Middle frontal gyrus (tissue), 1 donor: ENCODE measurements around the gene ZFR2.
"Not testable (repeated sequence)": the region's sequence is repeated elsewhere in the genome, so short reads cannot be mapped to it uniquely, and the experiment has no call there.

Experiments
- DNase-seq: peaks from one replicate; pipeline ENCODE4 v3.0.0-alpha.2; 2015; ENCODE audit warnings: low spot score; ENCODE audit errors: extremely low spot score

Gene ZFR2

DNA sequence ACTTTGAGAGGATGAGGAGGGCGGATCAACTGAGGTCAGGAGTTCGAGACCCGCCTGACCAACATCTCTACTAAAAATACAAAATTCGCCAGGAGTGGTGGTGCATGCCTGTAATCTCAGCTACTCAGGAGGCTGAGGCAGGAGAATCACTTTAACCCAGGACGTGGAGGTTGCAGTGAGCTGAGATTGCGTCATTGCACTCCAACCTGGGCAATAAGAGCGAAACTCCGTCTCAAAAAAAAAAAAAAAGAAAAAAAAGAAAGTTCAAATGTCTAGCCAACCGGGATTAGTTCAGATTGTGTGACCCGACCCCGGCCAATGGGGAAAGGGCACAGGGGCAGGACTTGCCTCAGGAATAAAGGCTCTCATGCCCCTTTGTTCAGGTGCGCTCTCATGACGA, 5.9 kb upstream of the ZFR2 start:
- not testable (repeated sequence) for DNase-seq

DNA sequence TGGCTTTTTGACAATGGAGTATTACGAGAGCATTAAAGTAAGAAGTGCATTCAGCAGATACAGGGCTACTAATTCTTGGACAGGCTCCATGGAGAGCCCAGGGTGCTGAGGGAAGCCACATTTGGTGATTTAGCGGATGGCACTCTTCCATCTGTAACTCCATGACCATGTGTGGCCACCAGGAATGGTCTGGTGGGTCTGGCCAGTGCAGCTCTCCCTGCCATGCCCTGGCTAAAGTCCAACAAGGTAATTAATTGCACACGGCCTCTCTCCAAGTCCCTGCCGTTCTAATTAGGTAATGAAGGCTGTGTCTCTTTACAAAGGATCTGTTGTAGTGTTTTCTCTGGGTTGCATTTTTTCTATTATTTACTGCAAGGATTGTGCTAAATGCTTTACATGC, 4.3 kb upstream of the ZFR2 start:
- DNase-seq: no peak

DNA sequence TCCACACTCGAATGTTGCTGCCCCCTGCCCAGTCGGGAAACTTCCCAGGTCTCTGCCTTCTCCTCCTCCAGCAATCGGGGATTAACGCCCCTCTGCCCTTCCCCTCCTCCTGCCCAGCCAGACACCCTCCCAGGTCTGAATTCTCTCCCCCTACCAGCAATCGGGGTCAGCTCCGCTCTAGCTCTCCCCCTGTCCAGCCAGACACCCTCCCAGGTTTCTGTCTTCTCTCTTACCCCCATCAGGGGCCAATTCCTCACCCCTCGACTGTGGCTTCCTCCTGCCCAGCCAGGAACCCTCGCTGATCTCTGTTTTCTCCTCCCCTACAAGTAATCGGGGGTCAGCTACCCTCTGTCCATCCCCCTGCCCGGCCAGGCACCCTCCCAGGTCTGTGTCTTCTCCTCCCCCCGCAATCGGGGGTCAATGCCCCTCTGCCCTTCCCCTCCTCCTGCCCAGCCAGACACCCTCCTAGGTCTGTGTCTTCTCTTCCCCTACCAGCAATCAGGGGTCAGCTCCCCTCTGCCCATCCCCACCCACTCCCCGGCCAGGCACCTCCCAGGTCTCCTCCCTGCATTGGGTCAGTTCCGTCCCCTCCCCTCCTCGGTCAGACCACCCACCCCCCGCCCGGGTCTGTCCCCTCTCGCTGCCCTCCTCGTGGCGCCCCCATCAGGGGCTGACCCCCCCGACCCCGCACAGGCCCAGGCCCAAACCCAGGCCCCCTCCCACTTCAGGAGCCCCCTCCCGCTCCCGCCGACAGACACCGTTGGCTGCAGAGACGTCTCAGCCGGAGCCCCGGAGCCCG, 668 bp downstream of the ZFR2 start:
- no peak for DNase-seq

DNA sequence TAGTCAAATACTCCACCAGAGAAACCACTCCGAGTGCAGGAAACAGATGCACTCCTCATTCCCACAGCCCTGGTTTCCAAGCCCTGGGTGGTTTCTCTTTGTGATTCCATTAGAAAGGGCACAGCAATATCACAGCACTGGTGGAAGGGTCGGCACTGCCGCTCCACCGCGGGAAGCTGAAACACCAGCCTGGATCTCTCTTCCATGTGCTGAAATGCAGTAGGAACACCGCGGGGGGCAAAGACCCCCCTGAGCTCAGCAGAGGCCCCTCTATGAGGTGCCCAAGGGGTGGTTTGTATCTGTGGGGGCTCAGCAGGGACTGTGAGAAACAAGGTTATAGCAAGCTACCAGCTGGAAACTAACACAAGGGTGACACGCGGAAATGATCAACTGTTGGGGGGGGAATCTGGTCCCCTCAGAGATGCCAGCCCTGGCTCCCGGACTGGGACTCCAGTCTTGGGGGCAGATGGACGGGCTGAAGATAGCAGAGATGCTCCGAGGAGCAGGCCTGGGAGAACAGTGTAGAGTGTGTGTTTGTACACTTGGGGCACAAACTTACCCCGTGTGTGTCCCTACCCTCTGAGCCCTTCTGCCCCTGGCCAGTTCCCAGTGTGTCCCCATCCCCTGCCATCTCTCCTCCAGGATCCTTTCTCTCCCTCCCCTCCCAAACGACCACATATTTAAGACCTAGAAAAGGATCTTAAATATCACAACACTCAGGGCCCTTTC, 1.8 kb downstream of the ZFR2 start:
- no peak for DNase-seq

DNA sequence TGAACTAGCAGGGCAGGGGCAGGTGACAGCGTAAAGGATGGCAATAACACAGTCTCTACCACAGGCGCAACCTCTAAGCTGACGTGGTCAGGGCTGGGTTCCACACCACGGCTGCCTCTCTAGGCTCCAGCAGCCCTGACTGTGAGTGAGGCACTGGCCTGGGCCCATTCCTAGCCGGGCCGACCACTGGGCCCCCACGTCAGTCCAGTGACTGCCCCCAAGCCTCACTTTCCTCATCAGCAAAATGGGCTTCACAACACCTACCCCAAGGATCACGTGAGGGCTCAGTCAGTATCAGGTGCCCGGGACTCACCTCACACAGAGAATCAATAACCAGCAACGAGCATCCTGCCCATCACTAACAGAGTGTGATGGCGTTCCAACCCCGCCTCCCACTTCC, 5.2 kb downstream of the ZFR2 start:
- no peak for DNase-seq

DNA sequence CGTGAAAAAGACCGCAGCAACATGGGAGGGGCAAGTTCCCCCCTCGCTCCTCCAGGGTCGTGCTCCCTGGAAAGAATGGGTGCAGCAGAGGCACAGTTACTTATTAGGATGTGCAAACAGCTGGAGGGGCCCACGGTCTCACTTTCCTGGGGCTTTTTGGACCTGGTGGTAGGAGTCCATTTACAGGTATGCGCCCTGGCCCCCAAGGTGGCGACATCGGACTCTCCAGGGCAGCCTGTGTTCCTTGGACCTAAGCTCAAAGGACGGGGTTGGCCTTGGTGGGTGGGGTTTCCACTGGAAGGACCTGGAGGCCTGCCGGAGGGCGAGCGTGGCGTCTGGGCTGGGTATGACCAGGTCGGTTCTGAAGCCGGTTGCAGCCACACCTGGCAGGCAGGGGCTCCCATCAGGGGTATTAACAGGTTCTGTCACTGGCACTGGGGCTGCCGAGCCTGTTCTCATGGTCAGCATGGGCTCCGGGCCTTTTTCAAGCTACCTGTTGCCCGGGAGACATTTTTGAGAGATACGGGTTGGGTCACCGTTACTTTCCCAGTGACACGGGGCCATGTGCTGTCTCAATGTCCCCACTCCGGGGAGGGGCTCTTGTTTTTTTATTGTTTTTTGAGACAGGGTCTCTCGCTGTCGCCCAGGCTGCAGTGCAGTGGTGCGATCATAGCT, 5.9 kb downstream of the ZFR2 start:
- no peak for DNase-seq

DNA sequence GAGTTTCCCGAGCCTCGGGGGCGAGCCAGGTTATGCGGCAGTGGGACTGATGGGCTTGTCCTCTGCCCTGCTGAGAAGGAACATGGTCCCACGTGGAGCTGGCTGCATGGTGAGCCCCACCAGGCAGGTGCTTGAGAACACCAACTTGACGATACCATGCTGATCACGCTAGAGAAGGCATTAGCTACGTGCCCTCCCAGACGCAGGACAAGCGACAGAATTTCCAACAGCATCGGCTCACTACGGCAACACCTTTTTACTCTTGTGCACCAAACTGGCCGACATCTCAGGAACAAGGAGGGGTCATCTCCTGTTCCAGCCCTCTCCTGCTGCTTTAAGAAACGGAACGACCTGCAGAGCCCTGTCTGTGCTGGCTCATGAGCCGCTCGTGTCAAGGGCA, 8.3 kb downstream of the ZFR2 start:
- DNase-seq: no peak

DNA sequence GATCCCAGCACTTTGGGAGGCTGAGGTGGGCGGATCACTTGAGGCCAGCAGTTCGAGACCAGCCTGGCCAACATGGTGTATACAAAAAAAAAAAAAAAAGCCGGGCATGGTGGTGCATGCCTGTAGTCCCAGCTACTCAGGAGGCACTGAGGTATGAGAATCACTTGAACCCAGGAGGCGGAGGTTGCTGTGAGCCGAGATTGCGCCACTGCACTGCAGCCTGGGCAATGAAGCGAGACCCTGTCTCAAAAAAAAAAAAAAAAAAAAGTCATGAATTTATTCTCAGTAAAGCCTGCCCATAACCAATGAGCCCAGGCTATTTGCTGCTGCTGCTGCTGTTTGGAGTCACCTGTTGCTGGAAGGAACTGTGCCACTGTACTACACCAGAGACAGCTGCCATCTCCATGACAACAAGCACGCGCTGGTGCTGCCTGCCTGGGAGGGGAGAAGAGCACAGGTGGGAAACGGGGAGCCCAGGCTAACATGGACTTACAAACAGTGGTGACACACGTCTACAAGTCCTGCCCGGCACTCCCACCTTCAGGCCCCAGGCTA, 11.3 kb downstream of the ZFR2 start:
- no peak for DNase-seq

DNA sequence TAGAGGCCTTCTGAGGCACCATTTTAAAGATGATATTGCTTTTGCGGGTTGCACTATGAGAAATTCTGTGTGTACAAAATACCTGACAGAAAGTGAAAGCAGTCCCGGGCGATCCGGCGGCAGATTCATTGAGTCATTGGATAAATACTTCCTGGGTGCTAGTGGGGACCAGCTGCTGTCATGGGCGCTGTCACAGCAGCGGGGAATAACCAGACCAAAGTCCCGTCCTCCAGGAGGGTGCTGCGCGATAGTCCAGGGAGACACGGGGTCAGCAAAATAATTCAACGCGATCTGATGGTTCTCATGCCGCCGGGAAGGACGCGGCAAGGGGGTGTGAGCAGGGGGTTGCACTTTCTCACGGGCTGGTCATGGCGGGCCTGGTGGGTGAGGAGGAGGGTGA, 13.5 kb downstream of the ZFR2 start:
- DNase-seq: no peak

DNA sequence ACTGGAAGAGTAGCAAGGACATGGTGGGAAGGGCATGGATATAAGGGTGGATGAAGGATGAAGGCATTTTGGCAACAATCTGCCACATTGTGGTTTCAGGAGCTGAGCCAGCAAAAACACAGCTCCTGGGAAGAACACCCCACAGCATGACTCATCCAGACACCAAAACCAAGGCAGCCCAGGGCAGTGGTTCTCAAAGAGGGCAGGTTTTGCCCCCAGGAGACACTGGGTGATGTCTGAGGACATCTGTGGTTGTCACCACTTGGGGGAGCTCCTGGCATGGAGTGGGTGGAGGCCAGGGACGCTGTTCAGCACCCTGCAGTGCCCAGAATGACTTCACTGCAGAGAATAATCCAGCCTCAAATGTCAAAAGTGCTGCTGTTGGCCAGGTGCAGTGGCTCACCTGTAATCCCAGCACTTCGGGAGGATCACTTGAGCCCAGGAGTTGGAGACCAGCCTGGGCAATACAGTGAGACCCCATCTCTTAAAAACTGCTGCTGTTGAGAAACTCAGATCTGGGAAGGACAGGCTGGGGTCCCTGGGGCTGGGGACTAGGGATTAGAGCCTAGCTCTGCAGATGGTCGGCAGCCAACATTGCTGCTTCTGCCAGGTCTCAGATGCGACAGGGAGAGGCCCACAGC, 16.1 kb downstream of the ZFR2 start:
- DNase-seq: no peak

DNA sequence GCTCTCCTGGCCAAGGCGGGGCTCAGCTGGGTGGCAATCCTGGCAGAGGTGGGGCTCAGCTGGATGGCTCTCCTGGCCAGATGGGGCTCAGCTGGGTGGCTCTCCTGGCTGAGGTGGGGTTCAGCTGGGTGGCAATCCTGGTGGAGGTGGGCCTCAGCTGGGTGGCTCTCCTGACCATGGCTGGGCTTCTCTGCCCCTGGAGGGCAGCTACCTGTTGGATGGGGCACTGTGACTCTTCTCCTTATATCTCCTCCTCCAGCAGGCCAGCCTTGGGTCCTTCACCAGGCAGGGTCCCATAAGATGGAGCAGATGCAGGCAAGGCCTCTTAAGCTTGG, 16.7 kb downstream of the ZFR2 start:
- no peak for DNase-seq

DNA sequence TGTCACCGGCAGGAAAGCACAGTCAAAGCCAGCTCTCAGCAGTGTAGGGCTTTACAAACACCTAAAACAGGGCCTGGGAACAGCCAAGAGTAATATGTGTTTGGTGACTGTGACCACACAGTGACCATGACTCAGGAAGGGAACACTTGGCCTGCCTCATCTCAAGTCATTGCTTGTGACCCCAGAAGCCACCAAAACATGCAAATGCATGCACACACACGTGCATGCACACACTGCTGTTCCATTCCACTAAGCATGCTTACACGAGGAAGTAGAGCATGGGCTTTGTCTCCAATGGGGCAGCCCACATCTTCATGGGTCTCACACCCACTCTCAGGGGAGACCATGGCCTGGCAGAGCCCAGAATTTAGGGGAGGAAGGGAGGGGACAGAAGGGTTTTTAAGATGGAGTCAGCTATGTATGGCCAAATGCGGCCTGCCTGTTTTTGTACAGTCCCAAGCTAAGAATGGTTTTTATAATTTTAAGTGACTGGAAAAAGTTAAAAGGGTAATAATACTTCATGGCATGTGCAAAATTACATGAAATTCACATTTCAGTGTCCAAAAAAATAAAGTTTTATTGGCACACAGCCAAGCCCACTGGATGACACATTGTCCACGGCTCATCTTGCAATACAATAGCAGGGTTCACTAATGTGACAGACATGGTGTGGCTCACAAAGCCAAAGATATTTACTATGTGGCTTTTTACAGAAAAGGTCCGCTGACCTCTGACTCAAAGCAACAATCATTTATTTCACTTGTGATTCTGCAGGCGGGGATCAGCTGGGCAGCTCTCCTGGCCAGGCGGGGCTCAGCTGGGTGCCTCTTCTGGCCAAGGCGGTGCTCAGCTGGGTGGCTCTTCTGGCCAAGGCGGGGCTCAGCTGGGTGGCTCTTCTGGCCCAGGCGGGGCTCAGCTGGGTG, 17.3 kb downstream of the ZFR2 start:
- DNase-seq: no peak

DNA sequence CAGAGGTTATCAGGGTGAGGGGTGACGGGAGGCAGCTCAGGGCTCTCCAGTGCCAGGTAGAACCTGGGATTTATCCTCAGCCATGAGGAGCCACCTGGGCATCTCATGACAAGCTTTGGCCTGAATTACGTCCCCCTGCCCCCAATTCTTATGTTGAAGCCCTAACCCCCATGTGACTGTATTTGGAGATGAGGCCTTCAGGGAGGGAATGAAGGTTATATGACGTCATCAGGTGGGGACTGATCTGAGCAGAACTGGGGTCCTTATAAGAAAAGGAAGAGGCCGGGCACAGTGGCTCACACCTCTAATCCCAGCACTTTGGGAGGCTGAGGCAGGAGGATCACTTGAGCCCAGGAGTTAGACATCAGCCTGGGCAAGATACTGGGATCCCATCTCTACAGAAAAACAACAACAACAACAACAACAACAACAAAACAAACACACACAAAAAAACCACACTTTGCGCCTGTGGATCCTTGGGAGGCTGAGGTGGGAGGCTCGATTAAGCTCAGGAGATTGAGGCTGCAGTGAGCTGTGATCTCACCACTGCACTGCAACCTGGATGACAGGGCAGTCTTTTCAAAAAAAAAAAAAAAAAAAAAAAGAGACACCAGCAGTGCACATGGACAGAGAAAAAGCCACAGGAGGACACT, 18.4 kb downstream of the ZFR2 start:
- DNase-seq: no peak

DNA sequence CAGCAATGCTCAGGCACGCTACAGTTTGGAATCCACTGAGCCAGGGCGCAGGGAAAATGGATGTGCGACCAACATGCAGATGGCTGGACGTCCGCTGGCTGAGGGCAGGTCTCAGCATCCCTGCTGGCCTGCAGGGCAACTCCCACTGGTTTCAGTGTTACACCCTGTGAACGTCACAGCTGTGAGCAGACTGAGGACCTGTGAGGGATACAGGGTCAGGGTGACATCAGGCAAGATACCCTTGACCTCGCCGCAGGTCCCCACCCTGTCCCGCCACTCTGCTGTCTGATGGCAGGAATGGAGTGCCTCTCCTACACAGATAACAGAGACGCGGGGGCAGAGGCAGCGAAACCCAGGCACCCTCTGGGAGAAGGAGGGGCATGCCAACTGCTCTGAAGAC, 19.1 kb downstream of the ZFR2 start:
- no peak for DNase-seq

DNA sequence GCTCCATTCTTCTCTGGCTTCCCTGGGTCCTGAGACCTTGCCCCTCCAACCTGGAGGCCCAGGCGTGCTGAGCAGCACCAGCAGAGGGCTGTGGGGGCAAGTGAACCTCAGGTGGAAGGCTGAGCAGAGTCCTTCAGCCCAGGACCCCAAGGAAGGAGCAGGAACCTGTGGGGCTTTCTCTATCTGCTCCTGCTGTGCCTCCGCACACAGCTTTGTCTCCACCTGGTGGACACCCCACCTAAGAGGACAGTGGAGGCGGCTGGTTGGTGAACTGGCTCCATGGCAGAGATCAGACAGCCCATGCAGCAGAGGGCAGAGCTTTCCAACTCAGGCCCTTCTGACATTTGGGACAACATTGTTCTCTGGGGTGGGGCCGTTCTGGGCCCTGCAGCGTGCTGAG, 19.7 kb downstream of the ZFR2 start:
- no peak for DNase-seq

DNA sequence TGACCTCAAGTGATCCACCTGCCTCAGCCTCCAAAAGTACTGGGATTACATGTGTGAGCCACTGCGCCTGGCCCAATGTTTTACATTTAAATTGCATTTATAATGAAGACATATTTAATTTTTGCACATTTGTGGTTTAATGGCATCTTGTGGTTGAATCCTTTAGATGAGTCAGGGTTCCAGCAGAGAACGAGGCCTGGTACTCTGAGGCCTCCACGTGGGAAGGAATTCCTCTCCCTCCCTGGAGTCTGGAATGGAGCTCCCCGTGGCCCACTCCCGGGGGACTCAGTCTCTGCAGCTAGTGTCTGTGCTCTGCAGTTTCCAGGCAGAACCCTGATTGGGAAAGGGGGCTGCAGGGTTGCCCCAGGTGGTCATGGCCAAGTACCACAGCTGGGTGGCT, 24.2 kb downstream of the ZFR2 start:
- DNase-seq: no peak

DNA sequence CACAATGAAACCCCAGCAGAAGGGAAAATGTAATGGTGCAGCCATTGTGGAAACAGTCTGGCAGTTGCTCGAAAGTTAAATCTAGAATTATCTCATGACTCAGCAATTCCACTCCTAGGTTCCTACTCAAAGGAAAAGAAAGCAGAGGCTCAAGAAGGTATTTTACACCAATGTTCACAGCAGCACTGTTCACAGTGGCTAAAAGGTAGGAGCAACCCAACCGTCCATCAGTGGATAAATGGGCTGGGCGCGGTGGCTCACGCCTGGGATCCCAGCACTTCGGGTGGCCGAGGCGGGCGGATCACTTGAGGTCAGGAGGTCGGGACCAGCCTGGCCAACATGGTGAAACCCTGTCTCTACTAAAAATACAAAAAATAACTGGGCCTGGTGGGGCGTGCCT, 25.9 kb downstream of the ZFR2 start:
- no peak for DNase-seq

DNA sequence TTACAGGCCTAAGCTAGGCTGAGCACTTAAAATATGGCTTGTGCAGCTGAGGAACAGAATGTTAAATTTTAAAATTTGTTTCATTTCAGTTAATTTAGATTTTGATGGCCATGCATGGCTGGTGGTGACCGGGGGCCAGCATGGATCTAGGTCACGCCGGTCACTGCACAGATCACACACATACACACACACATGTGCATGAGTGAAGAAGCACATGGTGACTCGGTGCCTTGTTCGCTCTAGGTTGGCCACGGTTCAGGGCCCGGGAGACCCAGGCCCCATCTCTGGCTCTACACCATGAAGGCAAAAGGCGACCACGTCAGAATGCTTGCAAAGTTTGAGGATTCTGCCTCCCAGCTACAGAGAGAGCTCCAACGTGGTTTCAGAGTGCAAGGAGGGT, 28.0 kb downstream of the ZFR2 start:
- no peak for DNase-seq

DNA sequence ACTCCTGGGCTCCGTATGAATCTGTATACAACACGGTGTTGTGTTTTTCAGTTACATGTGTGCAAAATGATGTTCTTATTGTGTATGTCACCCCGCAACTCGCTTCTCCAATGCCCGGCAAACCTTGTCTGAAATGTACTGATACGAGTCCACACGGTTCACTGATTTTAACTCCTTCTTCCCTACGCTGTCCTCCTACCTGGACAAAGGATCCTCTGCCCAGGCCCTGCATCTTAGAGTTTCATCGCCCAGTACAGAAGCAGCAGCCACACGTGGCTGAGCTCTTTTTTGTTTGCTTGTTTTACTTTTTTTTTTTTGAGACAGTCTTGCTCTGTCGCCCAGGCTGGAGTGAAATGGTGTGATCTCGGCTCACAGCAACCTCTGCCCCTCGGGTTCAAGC, 28.9 kb downstream of the ZFR2 start:
- no peak for DNase-seq

DNA sequence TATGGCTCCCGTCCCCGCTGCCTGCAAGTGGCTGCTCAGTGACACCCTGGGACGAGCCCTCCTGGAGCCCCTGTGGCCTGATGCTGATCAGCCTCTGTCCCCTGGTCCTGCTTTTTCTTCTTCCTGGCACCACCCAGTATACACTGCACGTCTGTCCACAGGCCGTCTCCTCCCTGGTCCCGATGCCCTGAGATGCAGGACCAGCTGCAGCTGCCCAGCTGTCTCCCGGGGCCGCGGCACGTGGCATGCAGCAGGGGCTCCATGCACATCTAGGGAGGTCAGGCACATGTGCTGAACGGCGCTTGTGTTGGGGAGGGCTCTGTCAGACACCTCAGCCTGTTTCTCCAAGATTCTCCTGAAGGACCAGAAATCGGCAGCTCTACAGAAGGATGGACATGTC, 30.2 kb downstream of the ZFR2 start:
- DNase-seq: no peak
